ENCODE measurements around the gene CAMKMT. TPM values are rescaled to one million over a fixed set of nuclear protein-coding genes. Genes with fewer than 3 reads are reported as not detected.

The CAMKMT gene
- total and polyA plus RNA-seq, 2 experiments from 2014 or later = 26.5 to 29.5 TPM

DNA sequence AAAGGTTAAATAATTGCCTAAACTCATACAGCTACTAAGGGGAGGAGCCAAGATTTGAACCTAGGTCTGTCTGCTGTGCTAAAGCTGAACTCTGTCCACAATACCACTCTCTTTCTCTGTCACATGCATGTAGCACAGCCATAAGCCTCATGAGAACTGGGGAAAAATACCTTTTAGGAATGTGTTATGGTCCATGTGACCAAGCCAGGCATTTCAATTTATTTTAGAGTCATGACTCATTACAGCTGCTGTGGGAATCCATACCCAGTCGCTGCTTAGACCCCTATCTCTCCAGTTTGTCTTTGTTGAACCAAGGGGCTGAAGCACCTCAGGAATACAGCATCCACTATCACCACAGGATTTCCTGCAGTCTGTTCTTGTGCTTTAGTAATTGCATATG is 379.8 kb downstream of the CAMKMT start:
- no peak overlapping the region for H3K4me3 Mint-ChIP-seq
- Histone ChIP-seq H3K79me2 (replicated peaks; ENCODE audit: insufficient read depth) (no peaks in the 10 kb centered on the region), H3K4me2 (no peak overlapping the region), H3K27me3 (ENCODE audit: insufficient read depth) (no peaks in the 10 kb centered on the region), H3F3A (replicated peaks; ENCODE audit: low read depth) (no peaks in the 10 kb centered on the region), H4K20me1 (replicated peaks; ENCODE audit: insufficient read depth) (no peaks in the 10 kb centered on the region), H3K4me3 (no peak overlapping the region), H3K36me3 (ENCODE audit: insufficient read depth) (no peaks in the 10 kb centered on the region), H3K4me1 (ENCODE audit: insufficient read depth) (peaks cover 31% of the 10 kb centered on the region), H3K27ac (ENCODE audit: low read depth) (no peak overlapping the region), H3K9me2 (ENCODE audit: insufficient read depth) (0 out of 2 replicates have a peak, but pooled peaks cover 3% of the 10 kb centered on the region), H2AFZ (no peak overlapping the region)
- H3K27me3 Mint-ChIP-seq (ENCODE audit: insufficient read depth, low read depth, poor library complexity) = no peaks in the 10 kb centered on the region
- peaks cover 20% of the 10 kb centered on the region for H3K4me1 Mint-ChIP-seq
- DNase-seq (ENCODE audit: low spot score) = no peak
- peaks cover 11% of the 10 kb centered on the region for H3K36me3 Mint-ChIP-seq (ENCODE audit: low read depth)
- peaks cover 12% of the 10 kb centered on the region for H3K9me3 Mint-ChIP-seq
- TF ChIP-seq ZNF331 (CRISPR knock-in tag; IDR thresholded peaks at IDR 0.05; ENCODE audit: low read depth) = no peak
- TF ChIP-seq STAT1 (IDR thresholded peaks at IDR 0.05; ENCODE audit: unreplicated experiment) = no peak
- TF ChIP-seq, protein P1, sequence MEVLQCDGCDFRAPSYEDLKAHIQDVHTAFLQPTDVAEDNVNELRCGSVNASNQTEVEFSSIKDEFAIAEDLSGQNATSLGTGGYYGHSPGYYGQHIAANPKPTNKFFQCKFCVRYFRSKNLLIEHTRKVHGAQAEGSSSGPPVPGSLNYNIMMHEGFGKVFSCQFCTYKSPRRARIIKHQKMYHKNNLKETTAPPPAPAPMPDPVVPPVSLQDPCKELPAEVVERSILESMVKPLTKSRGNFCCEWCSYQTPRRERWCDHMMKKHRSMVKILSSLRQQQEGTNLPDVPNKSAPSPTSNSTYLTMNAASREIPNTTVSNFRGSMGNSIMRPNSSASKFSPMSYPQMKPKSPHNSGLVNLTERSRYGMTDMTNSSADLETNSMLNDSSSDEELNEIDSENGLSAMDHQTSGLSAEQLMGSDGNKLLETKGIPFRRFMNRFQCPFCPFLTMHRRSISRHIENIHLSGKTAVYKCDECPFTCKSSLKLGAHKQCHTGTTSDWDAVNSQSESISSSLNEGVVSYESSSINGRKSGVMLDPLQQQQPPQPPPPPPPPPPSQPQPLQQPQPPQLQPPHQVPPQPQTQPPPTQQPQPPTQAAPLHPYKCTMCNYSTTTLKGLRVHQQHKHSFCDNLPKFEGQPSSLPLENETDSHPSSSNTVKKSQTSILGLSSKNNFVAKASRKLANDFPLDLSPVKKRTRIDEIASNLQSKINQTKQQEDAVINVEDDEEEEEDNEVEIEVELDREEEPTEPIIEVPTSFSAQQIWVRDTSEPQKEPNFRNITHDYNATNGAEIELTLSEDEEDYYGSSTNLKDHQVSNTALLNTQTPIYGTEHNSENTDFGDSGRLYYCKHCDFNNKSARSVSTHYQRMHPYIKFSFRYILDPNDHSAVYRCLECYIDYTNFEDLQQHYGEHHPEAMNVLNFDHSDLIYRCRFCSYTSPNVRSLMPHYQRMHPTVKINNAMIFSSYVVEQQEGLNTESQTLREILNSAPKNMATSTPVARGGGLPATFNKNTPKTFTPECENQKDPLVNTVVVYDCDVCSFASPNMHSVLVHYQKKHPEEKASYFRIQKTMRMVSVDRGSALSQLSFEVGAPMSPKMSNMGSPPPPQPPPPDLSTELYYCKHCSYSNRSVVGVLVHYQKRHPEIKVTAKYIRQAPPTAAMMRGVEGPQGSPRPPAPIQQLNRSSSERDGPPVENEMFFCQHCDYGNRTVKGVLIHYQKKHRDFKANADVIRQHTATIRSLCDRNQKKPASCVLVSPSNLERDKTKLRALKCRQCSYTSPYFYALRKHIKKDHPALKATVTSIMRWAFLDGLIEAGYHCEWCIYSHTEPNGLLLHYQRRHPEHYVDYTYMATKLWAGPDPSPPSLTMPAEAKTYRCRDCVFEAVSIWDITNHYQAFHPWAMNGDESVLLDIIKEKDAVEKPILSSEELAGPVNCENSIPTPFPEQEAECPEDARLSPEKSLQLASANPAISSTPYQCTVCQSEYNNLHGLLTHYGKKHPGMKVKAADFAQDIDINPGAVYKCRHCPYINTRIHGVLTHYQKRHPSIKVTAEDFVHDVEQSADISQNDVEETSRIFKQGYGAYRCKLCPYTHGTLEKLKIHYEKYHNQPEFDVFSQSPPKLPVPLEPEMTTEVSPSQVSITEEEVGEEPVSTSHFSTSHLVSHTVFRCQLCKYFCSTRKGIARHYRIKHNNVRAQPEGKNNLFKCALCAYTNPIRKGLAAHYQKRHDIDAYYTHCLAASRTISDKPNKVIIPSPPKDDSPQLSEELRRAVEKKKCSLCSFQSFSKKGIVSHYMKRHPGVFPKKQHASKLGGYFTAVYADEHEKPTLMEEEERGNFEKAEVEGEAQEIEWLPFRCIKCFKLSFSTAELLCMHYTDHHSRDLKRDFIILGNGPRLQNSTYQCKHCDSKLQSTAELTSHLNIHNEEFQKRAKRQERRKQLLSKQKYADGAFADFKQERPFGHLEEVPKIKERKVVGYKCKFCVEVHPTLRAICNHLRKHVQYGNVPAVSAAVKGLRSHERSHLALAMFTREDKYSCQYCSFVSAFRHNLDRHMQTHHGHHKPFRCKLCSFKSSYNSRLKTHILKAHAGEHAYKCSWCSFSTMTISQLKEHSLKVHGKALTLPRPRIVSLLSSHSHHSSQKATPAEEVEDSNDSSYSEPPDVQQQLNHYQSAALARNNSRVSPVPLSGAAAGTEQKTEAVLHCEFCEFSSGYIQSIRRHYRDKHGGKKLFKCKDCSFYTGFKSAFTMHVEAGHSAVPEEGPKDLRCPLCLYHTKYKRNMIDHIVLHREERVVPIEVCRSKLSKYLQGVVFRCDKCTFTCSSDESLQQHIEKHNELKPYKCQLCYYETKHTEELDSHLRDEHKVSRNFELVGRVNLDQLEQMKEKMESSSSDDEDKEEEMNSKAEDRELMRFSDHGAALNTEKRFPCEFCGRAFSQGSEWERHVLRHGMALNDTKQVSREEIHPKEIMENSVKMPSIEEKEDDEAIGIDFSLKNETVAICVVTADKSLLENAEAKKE (CRISPR knock-in tag; IDR thresholded peaks at IDR 0.05) = no peak
- no peak for TF ChIP-seq ZNF114 (CRISPR knock-in tag; IDR thresholded peaks at IDR 0.05)
- TF ChIP-seq EZH2phosphoT487 (IDR thresholded peaks at IDR 0.05; ENCODE audit: unreplicated experiment) = no peak
- no peak for TF ChIP-seq JUNB (IDR thresholded peaks at IDR 0.05; ENCODE audit: unreplicated experiment)
- TF ChIP-seq, protein P2, sequence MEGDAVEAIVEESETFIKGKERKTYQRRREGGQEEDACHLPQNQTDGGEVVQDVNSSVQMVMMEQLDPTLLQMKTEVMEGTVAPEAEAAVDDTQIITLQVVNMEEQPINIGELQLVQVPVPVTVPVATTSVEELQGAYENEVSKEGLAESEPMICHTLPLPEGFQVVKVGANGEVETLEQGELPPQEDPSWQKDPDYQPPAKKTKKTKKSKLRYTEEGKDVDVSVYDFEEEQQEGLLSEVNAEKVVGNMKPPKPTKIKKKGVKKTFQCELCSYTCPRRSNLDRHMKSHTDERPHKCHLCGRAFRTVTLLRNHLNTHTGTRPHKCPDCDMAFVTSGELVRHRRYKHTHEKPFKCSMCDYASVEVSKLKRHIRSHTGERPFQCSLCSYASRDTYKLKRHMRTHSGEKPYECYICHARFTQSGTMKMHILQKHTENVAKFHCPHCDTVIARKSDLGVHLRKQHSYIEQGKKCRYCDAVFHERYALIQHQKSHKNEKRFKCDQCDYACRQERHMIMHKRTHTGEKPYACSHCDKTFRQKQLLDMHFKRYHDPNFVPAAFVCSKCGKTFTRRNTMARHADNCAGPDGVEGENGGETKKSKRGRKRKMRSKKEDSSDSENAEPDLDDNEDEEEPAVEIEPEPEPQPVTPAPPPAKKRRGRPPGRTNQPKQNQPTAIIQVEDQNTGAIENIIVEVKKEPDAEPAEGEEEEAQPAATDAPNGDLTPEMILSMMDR (conservative IDR thresholded peaks at IDR 0.05; ENCODE audit: low read depth in 2 of 2) = no peak
- TF ChIP-seq, protein P3, sequence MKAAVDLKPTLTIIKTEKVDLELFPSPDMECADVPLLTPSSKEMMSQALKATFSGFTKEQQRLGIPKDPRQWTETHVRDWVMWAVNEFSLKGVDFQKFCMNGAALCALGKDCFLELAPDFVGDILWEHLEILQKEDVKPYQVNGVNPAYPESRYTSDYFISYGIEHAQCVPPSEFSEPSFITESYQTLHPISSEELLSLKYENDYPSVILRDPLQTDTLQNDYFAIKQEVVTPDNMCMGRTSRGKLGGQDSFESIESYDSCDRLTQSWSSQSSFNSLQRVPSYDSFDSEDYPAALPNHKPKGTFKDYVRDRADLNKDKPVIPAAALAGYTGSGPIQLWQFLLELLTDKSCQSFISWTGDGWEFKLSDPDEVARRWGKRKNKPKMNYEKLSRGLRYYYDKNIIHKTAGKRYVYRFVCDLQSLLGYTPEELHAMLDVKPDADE (IDR thresholded peaks at IDR 0.05) = no peak
- no peak for TF ChIP-seq POLR2AphosphoS5 (IDR thresholded peaks at IDR 0.05; ENCODE audit: low read depth)
- no peak for TF ChIP-seq EZH2 (IDR thresholded peaks at IDR 0.05; ENCODE audit: low read depth, unreplicated experiment)
- TF ChIP-seq, protein P4, sequence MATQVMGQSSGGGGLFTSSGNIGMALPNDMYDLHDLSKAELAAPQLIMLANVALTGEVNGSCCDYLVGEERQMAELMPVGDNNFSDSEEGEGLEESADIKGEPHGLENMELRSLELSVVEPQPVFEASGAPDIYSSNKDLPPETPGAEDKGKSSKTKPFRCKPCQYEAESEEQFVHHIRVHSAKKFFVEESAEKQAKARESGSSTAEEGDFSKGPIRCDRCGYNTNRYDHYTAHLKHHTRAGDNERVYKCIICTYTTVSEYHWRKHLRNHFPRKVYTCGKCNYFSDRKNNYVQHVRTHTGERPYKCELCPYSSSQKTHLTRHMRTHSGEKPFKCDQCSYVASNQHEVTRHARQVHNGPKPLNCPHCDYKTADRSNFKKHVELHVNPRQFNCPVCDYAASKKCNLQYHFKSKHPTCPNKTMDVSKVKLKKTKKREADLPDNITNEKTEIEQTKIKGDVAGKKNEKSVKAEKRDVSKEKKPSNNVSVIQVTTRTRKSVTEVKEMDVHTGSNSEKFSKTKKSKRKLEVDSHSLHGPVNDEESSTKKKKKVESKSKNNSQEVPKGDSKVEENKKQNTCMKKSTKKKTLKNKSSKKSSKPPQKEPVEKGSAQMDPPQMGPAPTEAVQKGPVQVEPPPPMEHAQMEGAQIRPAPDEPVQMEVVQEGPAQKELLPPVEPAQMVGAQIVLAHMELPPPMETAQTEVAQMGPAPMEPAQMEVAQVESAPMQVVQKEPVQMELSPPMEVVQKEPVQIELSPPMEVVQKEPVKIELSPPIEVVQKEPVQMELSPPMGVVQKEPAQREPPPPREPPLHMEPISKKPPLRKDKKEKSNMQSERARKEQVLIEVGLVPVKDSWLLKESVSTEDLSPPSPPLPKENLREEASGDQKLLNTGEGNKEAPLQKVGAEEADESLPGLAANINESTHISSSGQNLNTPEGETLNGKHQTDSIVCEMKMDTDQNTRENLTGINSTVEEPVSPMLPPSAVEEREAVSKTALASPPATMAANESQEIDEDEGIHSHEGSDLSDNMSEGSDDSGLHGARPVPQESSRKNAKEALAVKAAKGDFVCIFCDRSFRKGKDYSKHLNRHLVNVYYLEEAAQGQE (IDR thresholded peaks at IDR 0.05; ENCODE audit: unreplicated experiment) = no peak
- no peak for TF ChIP-seq NANOG (IDR thresholded peaks at IDR 0.05; ENCODE audit: borderline replicate concordance)
- TF ChIP-seq CREB1 (CRISPR knock-in tag; IDR thresholded peaks at IDR 0.05; ENCODE audit: low read depth) = no peak
- H3K27ac Mint-ChIP-seq = no peak overlapping the region
- no peak for ATAC-seq

All from GM23338 (cell line).